ENCODE data around the gene POC1A.

DNA sequence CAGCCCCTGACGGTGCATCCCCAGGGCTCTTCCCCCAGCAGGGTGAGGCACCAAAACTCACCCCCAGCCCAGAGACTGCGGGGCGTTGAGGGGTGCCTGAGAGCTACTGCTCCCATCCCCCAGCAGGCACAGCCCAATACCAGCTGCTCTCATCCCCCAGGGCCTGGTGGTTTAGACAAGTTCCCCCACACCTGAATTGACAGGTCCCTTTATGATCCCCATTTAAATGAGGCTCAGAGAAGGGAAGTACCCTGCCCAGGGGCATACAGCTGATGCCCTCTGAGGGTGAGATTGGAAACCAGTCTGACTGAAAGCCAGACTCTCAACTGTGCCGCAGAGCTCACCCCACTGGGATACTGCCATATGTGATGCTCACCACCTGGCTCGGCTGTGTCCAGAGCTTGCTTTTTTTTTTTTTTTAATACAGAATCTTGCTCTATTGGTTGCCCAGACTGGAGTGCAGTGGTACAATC, 118.0 kb downstream of the POC1A start:
- no peak for TF ChIP-seq SUZ12 (IDR thresholded peaks at IDR 0.05; ENCODE audit: extremely low read depth, insufficient read depth, insufficient read length)
- no peak for TF ChIP-seq YY1 (IDR thresholded peaks at IDR 0.05; ENCODE audit: insufficient read depth, insufficient read length)
- TF ChIP-seq ZNF274 (IDR thresholded peaks at IDR 0.05; ENCODE audit: low read depth, low read length) = no peak

All from NT2/D1 (cell line).